Spinal cord (tissue), 10 donors: ENCODE measurements around the gene TNIK. TPM values are rescaled to one million over a fixed set of nuclear protein-coding genes. Genes with fewer than 3 reads are reported as not detected.

Source experiments
- DNase-seq, 6 donors: peaks; one replicate each; pipeline versions ENCODE4 v3.0.0 to v3.0.0-alpha.2; 2013 to 2015; ENCODE audit warnings: low spot score in 6 of 6, low read depth in 4 of 6
- H3K27ac ChIP-seq: one replicate; pipeline ENCODE4 v1.5.1; 2013; ENCODE audit warnings: low read depth, low read length, control low read depth
- H3K27me3 ChIP-seq: one replicate; pipeline ENCODE4 v1.6.1; 2013; ENCODE audit warnings: low read length; ENCODE audit not compliant: control insufficient read depth, insufficient read depth
- H3K36me3 ChIP-seq: one replicate; pipeline ENCODE4 v1.6.1; 2013; ENCODE audit warnings: low read length; ENCODE audit not compliant: control insufficient read depth, insufficient read depth
- H3K4me1 ChIP-seq: one replicate; pipeline ENCODE4 v1.6.1; 2013; ENCODE audit warnings: low read length; ENCODE audit not compliant: control insufficient read depth, insufficient read depth
- H3K4me3 ChIP-seq: one replicate; pipeline ENCODE4 v1.5.1; 2013; ENCODE audit warnings: low read depth, low read length, control low read depth
- H3K9me3 ChIP-seq: one replicate; pipeline ENCODE4 v1.6.1; 2013; ENCODE audit warnings: low read length; ENCODE audit not compliant: control insufficient read depth, insufficient read depth
- WGBS: methylation state at CpG from one replicate; pipeline ENCODE4 v1.1.5; 2013; ENCODE audit warnings: missing lambda C conversion rate; ENCODE audit not compliant: insufficient coverage; 5-methylcytosine and 5-hydroxymethylcytosine counted together
- polyA plus RNA-seq, 2 donors: library from polyadenylated mRNA; unstranded; fragments of 120-200 nt; gene quantifications; one replicate each; pipeline ENCODE4 v1.2.1, GENCODE V29; 2013; ENCODE audit not compliant: insufficient read length in 2 of 2
- total RNA-seq, 2 donors: library from RNA; depleted of rRNA in 1 of 2; stranded (reverse); fragments of 120-200 nt in 1 of 2; fragments of >200 nt in 1 of 2; gene quantifications; one replicate each; pipeline versions ENCODE4 v1.2.3 to v1.2.4, GENCODE V29; 2013 to 2014
- donor health status: healthy.

The TNIK gene
- total and polyA plus RNA-seq, 4 donors = 38.3 to 105 (median 88.5) TPM

- Histone ChIP-seq H3K4me1 (peaks cover 2% of the 10 kb centered on the region), H3K27me3 (no peaks in the 10 kb centered on the region), H3K4me3 (no peak overlapping the region), H3K9me3 (no peaks in the 10 kb centered on the region), H3K36me3 (no peaks in the 10 kb centered on the region), H3K27ac (no peak overlapping the region)
- WGBS = no CpG with 5 or more reads among the region's 1 CpG
- DNase-seq = no peak
Measured at GRCh38 chr3:171346019-171346418, 114.2 kb downstream of the TNIK start.

GRCh38 chr3:171345107-171345843 lies 114.9 kb downstream of the TNIK start:
- peaks cover 2% of the 10 kb centered on the region for H3K4me1 ChIP-seq
- no peaks in the 10 kb centered on the region for H3K27me3 ChIP-seq
- WGBS = no CpG with 5 or more reads among the region's 2 CpGs
- no peaks in the 10 kb centered on the region for H3K9me3 ChIP-seq
- peak in 3 of 6 donors; percentile 42 to 86 (median 79) for DNase-seq
- no peak overlapping the region for H3K4me3 ChIP-seq
- no peak overlapping the region for H3K27ac ChIP-seq
- no peaks in the 10 kb centered on the region for H3K36me3 ChIP-seq

- peaks cover 9% of the 10 kb centered on the region for H3K4me1 ChIP-seq
- no peak overlapping the region for H3K4me3 ChIP-seq
- DNase-seq = no peak
- H3K27ac ChIP-seq = no peak overlapping the region
- WGBS = 83% methylated on average over 1 of the region's 1 CpG
- no peaks in the 10 kb centered on the region for H3K36me3 ChIP-seq
- no peaks in the 10 kb centered on the region for H3K27me3 ChIP-seq
- no peaks in the 10 kb centered on the region for H3K9me3 ChIP-seq
Measured at GRCh38 chr3:171343693-171344092, 116.5 kb downstream of the TNIK start.

GRCh38 chr3:171342783-171343420 lies 117.3 kb downstream of the TNIK start:
- WGBS = no CpG with 5 or more reads among the region's 2 CpGs
- DNase-seq = no peak
- H3K36me3 ChIP-seq = no peaks in the 10 kb centered on the region
- peaks cover 6% of the 10 kb centered on the region for H3K4me1 ChIP-seq
- no peaks in the 10 kb centered on the region for H3K27me3 ChIP-seq
- no peaks in the 10 kb centered on the region for H3K9me3 ChIP-seq
- no peak overlapping the region for H3K27ac ChIP-seq
- no peak overlapping the region for H3K4me3 ChIP-seq

- H3K4me1 ChIP-seq = peaks cover 6% of the 10 kb centered on the region
- DNase-seq = no peak
- H3K4me3 ChIP-seq = no peak overlapping the region
- no peaks in the 10 kb centered on the region for H3K9me3 ChIP-seq
- no peak overlapping the region for H3K27ac ChIP-seq
- WGBS = no CpG with 5 or more reads among the region's 1 CpG
- no peaks in the 10 kb centered on the region for H3K36me3 ChIP-seq
- H3K27me3 ChIP-seq = no peaks in the 10 kb centered on the region
Measured at GRCh38 chr3:171342200-171342599, 118.0 kb downstream of the TNIK start.

- Histone ChIP-seq H3K27me3 (no peaks in the 10 kb centered on the region), H3K36me3 (no peaks in the 10 kb centered on the region), H3K27ac (no peak overlapping the region), H3K4me1 (peaks cover 6% of the 10 kb centered on the region), H3K9me3 (no peaks in the 10 kb centered on the region), H3K4me3 (no peak overlapping the region)
- DNase-seq = no peak
- 60% methylated on average over 1 of the region's 4 CpGs for WGBS
Measured at GRCh38 chr3:171340434-171340833, 119.8 kb downstream of the TNIK start.

- peak in 1 of 6 donors; percentile 55 for DNase-seq
- no peaks in the 10 kb centered on the region for H3K9me3 ChIP-seq
- H3K4me3 ChIP-seq = no peak overlapping the region
- no peaks in the 10 kb centered on the region for H3K36me3 ChIP-seq
- peaks cover 6% of the 10 kb centered on the region for H3K4me1 ChIP-seq
- no peaks in the 10 kb centered on the region for H3K27me3 ChIP-seq
- 56% methylated on average over 2 of the region's 4 CpGs for WGBS
- H3K27ac ChIP-seq = no peak overlapping the region
Measured at GRCh38 chr3:171339598-171339997, 120.6 kb downstream of the TNIK start.

GRCh38 chr3:171336406-171336805 lies 123.8 kb downstream of the TNIK start:
- Histone ChIP-seq H3K4me1 (peaks cover 11% of the 10 kb centered on the region), H3K27ac (no peak overlapping the region), H3K36me3 (no peaks in the 10 kb centered on the region), H3K9me3 (no peaks in the 10 kb centered on the region), H3K27me3 (no peaks in the 10 kb centered on the region), H3K4me3 (no peak overlapping the region)
- no CpG with 5 or more reads among the region's 1 CpG for WGBS
- no peak for DNase-seq

GRCh38 chr3:171335559-171335958 lies 124.6 kb downstream of the TNIK start:
- Histone ChIP-seq H3K4me1 (peaks cover 11% of the 10 kb centered on the region), H3K9me3 (no peaks in the 10 kb centered on the region)
- WGBS = 100% methylated on average over 1 of the region's 3 CpGs

GRCh38 chr3:171334465-171334811 lies 125.8 kb downstream of the TNIK start:
- Histone ChIP-seq H3K36me3 (no peaks in the 10 kb centered on the region), H3K27me3 (no peaks in the 10 kb centered on the region), H3K4me1 (peaks cover 6% of the 10 kb centered on the region), H3K9me3 (no peaks in the 10 kb centered on the region), H3K27ac (peak overlapping the region; percentile 18), H3K4me3 (no peak overlapping the region)
- 40% methylated on average over 1 of the region's 2 CpGs for WGBS
- peak in 1 of 6 donors; percentile 44 for DNase-seq

More at GRCh38 chr3:171335559-171335958, 124.6 kb downstream of the TNIK start:
- Histone ChIP-seq H3K27ac (no peak overlapping the region), H3K27me3 (no peaks in the 10 kb centered on the region), H3K36me3 (no peaks in the 10 kb centered on the region), H3K4me3 (no peak overlapping the region)
- DNase-seq = no peak
